H9 (cell line): ENCODE data around the gene AATF. TPM values are rescaled to one million over a fixed set of nuclear protein-coding genes. Genes with fewer than 3 reads are reported as not detected.
A peak's percentile ranks its signal among the peaks of the same experiment; 100 is the strongest.

ENCODE experiments used
- DNase-seq: peaks from one replicate; pipeline ENCODE4 v3.0.0-alpha.2; 2017
- H2AFZ ChIP-seq: one replicate; pipeline ENCODE4 v1.6.1; 2013; ENCODE audit warnings: mild to moderate bottlenecking, low read length, control low read depth, moderate library complexity
- H2AK5ac ChIP-seq: 2 replicates; pipeline ENCODE4 v1.6.1; 2013; ENCODE audit warnings: low read length, control low read depth, mixed read lengths; ENCODE audit not compliant: insufficient read length
- H2BK120ac ChIP-seq: one replicate; pipeline ENCODE4 v1.6.1; 2013; ENCODE audit warnings: low read depth, mild to moderate bottlenecking, low read length, control low read depth, inconsistent platforms; ENCODE audit not compliant: poor library complexity, severe bottlenecking
- H2BK12ac ChIP-seq: 2 replicates; pipeline ENCODE4 v1.6.1; 2013; ENCODE audit warnings: low read length, control low read depth, mixed read lengths, low read depth; ENCODE audit not compliant: insufficient read length
- H2BK15ac ChIP-seq: 2 replicates; pipeline ENCODE4 v1.6.1; 2013; ENCODE audit warnings: low read depth, low read length, control low read depth
- H2BK20ac ChIP-seq: one replicate; pipeline ENCODE4 v1.6.1; 2013; ENCODE audit warnings: low read depth, mild to moderate bottlenecking, low read length, control low read depth, inconsistent platforms; ENCODE audit not compliant: poor library complexity, severe bottlenecking
- H2BK5ac ChIP-seq: 2 replicates; pipeline ENCODE4 v1.6.1; 2013; ENCODE audit warnings: low read length, control low read depth, mixed read lengths; ENCODE audit not compliant: insufficient read length
- H3K14ac ChIP-seq: 2 replicates; pipeline ENCODE4 v1.6.1; 2013; ENCODE audit warnings: low read length, control low read depth; ENCODE audit not compliant: insufficient read depth
- H3K18ac ChIP-seq: 2 replicates; pipeline ENCODE4 v1.6.1; 2013; ENCODE audit warnings: low read depth, mild to moderate bottlenecking, mixed read lengths, low read length, control low read depth; ENCODE audit not compliant: insufficient read length
- H3K23ac ChIP-seq: 2 replicates; pipeline ENCODE4 v1.6.1; 2013; ENCODE audit warnings: low read length, control low read depth, mixed read lengths, low read depth; ENCODE audit not compliant: insufficient read length
- H3K23me2 ChIP-seq: 2 replicates; pipeline ENCODE4 v1.6.1; 2013; ENCODE audit warnings: low read depth, mild to moderate bottlenecking, mixed read lengths, low read length, control low read depth; ENCODE audit not compliant: insufficient read length, poor library complexity, severe bottlenecking
- H3K27ac ChIP-seq: 2 replicates; pipeline ENCODE4 v1.5.1; 2013; ENCODE audit warnings: low read length, control low read depth, mixed read lengths, low read depth; ENCODE audit not compliant: insufficient read length
- H3K27me3 ChIP-seq: 2 replicates; pipeline ENCODE4 v1.6.1; 2013; ENCODE audit warnings: low read length, control low read depth, inconsistent platforms; ENCODE audit not compliant: insufficient read depth
- H3K4ac ChIP-seq: 2 replicates; pipeline ENCODE4 v1.6.1; 2013; ENCODE audit warnings: low read depth, mild to moderate bottlenecking, control low read depth, inconsistent platforms, low read length, moderate library complexity
- H3K4me1 ChIP-seq: 2 replicates; pipeline ENCODE4 v1.6.1; 2013; ENCODE audit warnings: low read length, control low read depth, inconsistent platforms; ENCODE audit not compliant: insufficient read depth
- H3K4me2 ChIP-seq: 2 replicates; pipeline ENCODE4 v1.6.1; 2013; ENCODE audit warnings: low read length, control low read depth, mixed read lengths; ENCODE audit not compliant: insufficient read length, insufficient read depth
- H3K56ac ChIP-seq: 2 replicates; pipeline ENCODE4 v1.6.1; 2013; ENCODE audit warnings: low read depth, mild to moderate bottlenecking, mixed read lengths, low read length, control low read depth; ENCODE audit not compliant: insufficient read length
- H3K79me1 ChIP-seq: 2 replicates; pipeline ENCODE4 v1.6.1; 2013; ENCODE audit warnings: low read depth, mild to moderate bottlenecking, moderate library complexity, low read length, control low read depth, inconsistent platforms; ENCODE audit not compliant: insufficient read depth, poor library complexity, severe bottlenecking
- H3K79me2 ChIP-seq: 2 replicates; pipeline ENCODE4 v1.6.1; 2013; ENCODE audit warnings: low read length, control low read depth, inconsistent platforms; ENCODE audit not compliant: insufficient read depth
- H3K9ac ChIP-seq: 2 replicates; pipeline ENCODE4 v1.6.1; 2013; ENCODE audit warnings: low read length, control low read depth, mixed read lengths; ENCODE audit not compliant: insufficient read length; ENCODE audit errors: extremely low read depth
- H3K9me3 ChIP-seq: one replicate; pipeline ENCODE4 v1.6.1; 2013; ENCODE audit warnings: low read depth, low read length, inconsistent platforms; ENCODE audit not compliant: control insufficient read depth
- H3T11ph ChIP-seq: one replicate; pipeline ENCODE4 v1.6.1; 2013; ENCODE audit warnings: mild to moderate bottlenecking, low read length, control low read depth, inconsistent platforms
- H4K20me1 ChIP-seq: one replicate; pipeline ENCODE4 v1.6.1; 2013; ENCODE audit not compliant: control insufficient read depth, insufficient read length, insufficient read depth
- H4K5ac ChIP-seq: 2 replicates; pipeline ENCODE4 v1.6.1; 2013; ENCODE audit warnings: low read depth, mild to moderate bottlenecking, mixed read lengths, low read length, control low read depth; ENCODE audit not compliant: insufficient read length
- H4K8ac ChIP-seq: replicated peaks from 2 replicates; pipeline ENCODE4 v1.6.1; 2013; ENCODE audit warnings: low read length, control low read depth, mixed read lengths, low read depth; ENCODE audit not compliant: insufficient read length
- H4K91ac ChIP-seq: 2 replicates; pipeline ENCODE4 v1.6.1; 2013; ENCODE audit warnings: low read depth, mild to moderate bottlenecking, moderate library complexity, mixed read lengths, low read length, control low read depth; ENCODE audit not compliant: insufficient read length
- H3K27ac Mint-ChIP-seq, 3 experiments: 2 replicates in 2 of 3; 3 replicates in 1 of 3; pipeline ENCODE4 v1.8.0; 2020 to 2021; ENCODE audit warnings: mixed read lengths in 3 of 3, mild to moderate bottlenecking in 1 of 3, moderate library complexity in 1 of 3
- H3K27me3 Mint-ChIP-seq: 2 replicates; pipeline ENCODE4 v1.8.0; 2021; ENCODE audit warnings: low read depth, mild to moderate bottlenecking, moderate library complexity, mixed read lengths
- H3K36me3 Mint-ChIP-seq, 3 experiments: 2 replicates in 2 of 3; 3 replicates in 1 of 3; pipeline ENCODE4 v1.8.0; 2020 to 2021; ENCODE audit warnings: low read depth in 3 of 3, mixed read lengths in 3 of 3; ENCODE audit not compliant: insufficient read depth in 1 of 3
- H3K4me1 Mint-ChIP-seq, 2 experiments: 2 replicates each; pipeline ENCODE4 v1.8.0; 2020; ENCODE audit warnings: mixed read lengths in 2 of 2
- H3K4me3 Mint-ChIP-seq, 2 experiments: 2 replicates in 1 of 2; 3 replicates in 1 of 2; pipeline ENCODE4 v1.8.0; 2020 to 2021; ENCODE audit warnings: mild to moderate bottlenecking in 2 of 2, mixed read lengths in 2 of 2, moderate library complexity in 1 of 2
- H3K9me3 Mint-ChIP-seq, 2 experiments: 2 replicates in 1 of 2; 3 replicates in 1 of 2; pipeline ENCODE4 v1.8.0; 2020; ENCODE audit warnings: mild to moderate bottlenecking in 2 of 2, mixed read lengths in 2 of 2, moderate library complexity in 1 of 2
- CTCF ChIP-seq: fragments of 200-600 bp; sonication (generic); conservative IDR thresholded peaks from 3 replicates; pipeline ENCODE4 v1.8.0; 2021; ENCODE audit warnings: antibody characterized with exemption, mild to moderate bottlenecking
- WGBS: extraction: QIAGEN DNeasy Blood & Tissue Kit; methylation state at CpG from one replicate; pipeline ENCODE4 v1.1.7; 2013; ENCODE audit warnings: missing lambda C conversion rate, low lambda C conversion rate, mixed read lengths; ENCODE audit not compliant: insufficient read length; ENCODE audit errors: extremely low coverage; 5-methylcytosine and 5-hydroxymethylcytosine counted together
- total RNA-seq: library from RNA; stranded (reverse); gene quantifications from 2 replicates; pipeline ENCODE4 v1.2.1, GENCODE V29; 2021

The AATF gene
- total RNA-seq, 1 experiment from 2014 or later = 69.6 TPM

- H3K27me3 Mint-ChIP-seq = peaks cover 98% of the 10 kb centered on the region
- no peaks in the 10 kb centered on the region for H3K9me3 ChIP-seq
- H2BK120ac ChIP-seq = no peak overlapping the region
- H3K36me3 Mint-ChIP-seq = no peaks in the 10 kb centered on the region
- H2BK12ac ChIP-seq = peak overlapping the region; percentile 4
- H4K5ac ChIP-seq = no peak overlapping the region
- H3K9ac ChIP-seq = no peak overlapping the region
- no peak overlapping the region for H2BK5ac ChIP-seq
- H3K4me2 ChIP-seq = peak overlapping the region; percentile 16
- H3K27ac ChIP-seq = no peak overlapping the region
- H3K79me1 ChIP-seq = no peaks in the 10 kb centered on the region
- no peaks in the 10 kb centered on the region for H4K20me1 ChIP-seq
- H3K79me2 ChIP-seq = no peaks in the 10 kb centered on the region
- H3T11ph ChIP-seq = no peak overlapping the region
- H2AK5ac ChIP-seq = no peak overlapping the region
- no peak overlapping the region for H3K27ac Mint-ChIP-seq
- peaks cover 0 to 5% of the 10 kb centered on the region in 2 experiments; a peak in 2 of 5 replicates for H3K9me3 Mint-ChIP-seq
- peaks cover 68 to 80% of the 10 kb centered on the region in 2 experiments for H3K4me1 Mint-ChIP-seq
- peak overlapping the region in 1 of 2 experiments; percentile 67; a peak in 3 of 5 replicates for H3K4me3 Mint-ChIP-seq
- H2BK15ac ChIP-seq = no peak overlapping the region
- no peak overlapping the region for H3K18ac ChIP-seq
- H4K91ac ChIP-seq = no peak overlapping the region
- H3K14ac ChIP-seq = no peak overlapping the region
- peak; percentile 35 for DNase-seq
- H2AFZ ChIP-seq = no peak overlapping the region
- H3K4me1 ChIP-seq = peaks cover 7% of the 10 kb centered on the region; the same call in 1 of the 2 replicates
- no peak for TF ChIP-seq CTCF
- H3K23ac ChIP-seq = no peak overlapping the region
- H4K8ac ChIP-seq = no peak overlapping the region
- no peak overlapping the region for H3K4ac ChIP-seq
- no peak overlapping the region for H3K56ac ChIP-seq
- H2BK20ac ChIP-seq = no peak overlapping the region
- H3K27me3 ChIP-seq = peaks cover 65% of the 10 kb centered on the region
- peaks cover 25% of the 10 kb centered on the region for H3K23me2 ChIP-seq
- WGBS = no CpG with 5 or more reads among the region's 30 CpGs
Observed at GRCh38 chr17:36931697-36932382, 16.9 kb upstream of the AATF start.
